GM18870 (cell line): ENCODE measurements around the gene PNMT.

Experiments used
- ATAC-seq: cut with Tn5 transposase; IDR thresholded peaks from one replicate; pipeline ENCODE4 v1.9.1; 2021; ENCODE audit warnings: moderate library complexity; ENCODE audit not compliant: unreplicated experiment

The PNMT gene

GRCh38 chr17:39669897-39670735 is 1.9 kb downstream of the PNMT start:
- no peak for ATAC-seq

GRCh38 chr17:39670746-39671145 is 2.5 kb downstream of the PNMT start:
- ATAC-seq, result no peak

GRCh38 chr17:39671651-39672521 is 3.6 kb downstream of the PNMT start:
- no peak for ATAC-seq

- no peak for ATAC-seq
Observed at GRCh38 chr17:39672522-39673334, 4.5 kb downstream of the PNMT start.

GRCh38 chr17:39673335-39674081 is 5.3 kb downstream of the PNMT start:
- no peak for ATAC-seq

DNA sequence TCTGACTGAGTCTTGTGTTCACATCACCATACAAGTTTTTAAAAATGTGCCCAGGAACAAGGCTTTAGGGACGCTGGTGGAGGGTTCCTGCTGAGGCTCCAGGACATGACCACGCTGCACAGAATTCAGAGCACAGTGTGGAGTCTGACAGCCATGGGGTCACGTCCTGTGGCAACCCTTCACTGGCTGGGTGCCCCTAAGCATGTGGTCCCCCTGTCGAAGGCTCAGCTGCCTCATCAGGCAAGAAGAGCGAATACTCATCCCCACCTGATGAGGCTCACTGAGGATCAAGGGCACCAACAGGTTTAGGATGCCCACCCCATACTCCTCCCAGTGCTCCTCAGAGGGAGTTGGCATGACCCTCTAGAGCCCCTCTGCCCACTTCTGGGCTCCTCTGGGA is 5.9 kb downstream of the PNMT start:
- ATAC-seq, result no peak

GRCh38 chr17:39674702-39675389 is 6.6 kb downstream of the PNMT start:
- no peak for ATAC-seq

DNA sequence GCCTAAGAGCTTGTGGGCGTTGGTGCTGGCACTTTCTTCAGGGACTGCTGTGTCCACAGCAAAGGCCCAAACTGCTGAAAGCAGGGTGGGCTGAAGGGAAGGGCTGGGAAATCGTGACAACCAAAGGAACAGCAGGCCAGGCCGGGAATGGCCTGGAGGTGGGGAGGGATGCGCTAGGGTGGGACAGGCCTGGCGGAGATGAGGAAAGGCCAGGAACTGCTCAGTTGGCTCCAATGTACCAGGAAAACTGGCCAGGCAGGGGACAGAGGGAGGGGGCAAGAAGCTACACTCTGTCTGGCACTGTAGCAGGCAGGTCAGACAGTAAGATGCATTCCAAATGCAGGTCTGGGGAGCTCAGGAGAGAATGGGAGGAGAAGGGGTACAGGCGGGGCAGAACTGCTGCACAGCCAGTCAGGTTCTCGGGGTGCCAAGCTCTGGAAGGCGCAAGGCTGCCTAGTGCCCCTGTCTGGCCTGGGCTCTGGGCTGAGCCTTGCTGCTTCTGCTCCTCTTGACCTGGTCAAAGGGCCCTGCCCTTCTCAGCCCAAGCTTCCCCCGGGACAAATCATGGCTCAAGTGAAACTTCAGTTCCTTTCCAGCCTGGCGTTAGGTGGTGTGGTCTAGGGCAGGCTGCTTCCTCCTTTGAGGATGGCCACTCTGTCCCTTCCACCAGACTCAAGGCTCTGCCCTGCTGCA is 7.3 kb downstream of the PNMT start:
- no peak for ATAC-seq

GRCh38 chr17:39676198-39676819 is 8.1 kb downstream of the PNMT start:
- no peak for ATAC-seq

- ATAC-seq, result no peak
Observed at GRCh38 chr17:39677072-39677471, 8.8 kb downstream of the PNMT start.

- ATAC-seq, result no peak
Observed at GRCh38 chr17:39677542-39678339, 9.5 kb downstream of the PNMT start.

DNA sequence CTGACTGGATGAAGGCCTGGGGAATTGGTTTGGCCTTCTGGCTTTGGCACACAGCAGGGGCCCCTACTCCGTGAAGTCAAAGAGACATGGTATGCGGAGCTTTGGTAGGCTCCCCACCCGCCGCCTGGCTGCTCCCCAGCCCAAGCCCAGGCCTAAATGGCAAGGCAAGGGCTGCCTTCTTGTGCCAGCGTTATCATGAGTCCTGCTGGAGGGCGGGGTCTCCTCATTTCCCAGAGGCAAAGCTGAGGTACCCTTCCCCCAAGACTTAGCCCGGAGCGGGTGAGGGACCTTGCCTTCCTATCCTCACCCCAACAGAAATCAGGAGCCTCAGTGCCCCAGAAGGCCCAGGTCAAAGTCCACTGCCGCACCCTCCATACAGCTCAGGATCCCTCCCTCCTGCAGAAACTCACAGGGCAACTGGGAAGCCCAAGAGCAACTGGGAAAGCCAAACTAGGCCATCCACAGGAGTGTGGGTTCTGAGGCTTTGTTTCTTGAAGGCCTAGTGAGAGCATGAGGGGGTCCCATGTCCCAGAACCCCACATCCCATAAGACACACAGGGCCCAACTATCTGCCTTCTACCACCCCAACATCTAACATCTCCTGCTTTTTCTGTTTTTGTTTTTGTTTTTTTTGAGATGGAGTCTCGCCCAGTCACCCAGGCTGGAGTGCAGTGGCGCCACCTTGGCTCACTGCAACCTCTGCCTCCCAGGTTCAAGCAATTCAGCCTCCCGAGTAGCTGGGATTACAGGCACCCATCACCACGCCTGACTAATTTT is 10.3 kb downstream of the PNMT start:
- no peak for ATAC-seq

DNA sequence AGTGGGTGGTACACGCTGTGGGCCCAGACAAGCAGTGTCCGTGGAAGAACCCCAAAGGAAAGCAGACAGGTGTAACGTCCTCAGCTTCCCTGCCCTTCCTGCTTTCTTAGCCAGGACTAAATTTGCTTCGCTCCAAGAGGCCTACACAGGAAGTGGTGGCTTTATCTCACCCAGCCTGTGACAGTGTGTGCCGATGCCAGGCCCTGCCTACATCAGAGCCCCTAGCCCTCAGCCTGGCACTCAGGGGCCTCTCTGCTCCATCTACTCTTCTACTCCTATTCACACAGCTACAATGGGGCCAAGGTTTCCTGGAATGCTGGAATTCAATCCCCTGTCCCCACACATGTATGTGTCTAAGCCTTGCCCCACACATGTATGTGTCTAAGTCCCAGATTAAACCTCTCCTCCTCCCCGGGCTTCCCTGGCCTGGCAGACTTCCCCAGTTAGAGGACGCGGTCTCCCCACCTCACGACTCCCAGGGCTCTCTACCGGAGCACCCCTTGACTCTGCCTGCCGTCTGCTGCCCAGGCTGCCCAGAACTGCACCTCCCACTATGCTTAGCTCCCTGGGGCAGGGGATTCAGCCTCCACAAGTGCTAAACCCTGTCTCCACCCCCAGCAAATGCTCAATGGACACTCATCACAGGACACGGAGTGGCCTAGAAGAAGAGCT is 11.4 kb downstream of the PNMT start:
- no peak for ATAC-seq

GRCh38 chr17:39683295-39683939 is 15.2 kb downstream of the PNMT start:
- ATAC-seq, result no peak

DNA sequence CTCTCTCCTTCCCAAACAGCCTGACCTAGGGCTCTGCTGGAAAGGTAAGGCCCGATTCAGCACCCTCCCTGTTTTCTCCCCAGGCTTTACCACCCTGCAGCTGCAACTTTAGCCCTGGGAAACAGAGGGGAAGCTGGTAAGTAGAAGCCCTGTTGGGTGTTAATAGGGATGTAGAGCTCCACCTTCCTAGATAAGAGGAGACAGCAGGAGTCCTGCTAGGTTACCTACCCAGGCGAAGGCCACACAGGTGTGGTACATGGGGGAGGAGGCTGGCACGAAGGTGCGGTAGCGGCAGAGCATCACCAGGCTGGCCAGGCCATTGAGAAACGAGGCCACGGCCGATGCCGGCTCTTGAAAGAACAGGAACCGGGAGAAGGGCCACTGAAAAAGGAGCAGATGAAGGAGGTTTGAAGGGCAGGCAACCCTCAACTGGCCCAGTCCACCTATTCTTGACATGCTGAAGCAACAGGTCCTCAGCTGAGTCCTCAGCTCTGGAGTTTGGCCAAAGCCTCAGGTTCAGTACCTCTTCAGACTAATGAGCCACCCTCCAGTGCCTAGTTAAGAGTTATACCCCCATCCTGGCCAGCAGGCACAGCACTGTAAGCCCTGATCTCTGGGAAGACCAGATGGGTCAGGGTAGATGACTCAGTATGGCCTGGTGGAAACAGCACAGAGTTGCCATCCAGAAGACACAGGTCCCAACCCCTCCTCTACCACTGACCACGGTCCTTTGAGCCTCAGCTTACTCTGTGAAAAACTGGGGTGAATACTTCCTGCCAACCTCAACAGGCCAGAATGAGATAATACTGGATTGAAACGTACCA is 16.3 kb downstream of the PNMT start:
- no peak for ATAC-seq
